DND-41 (cell line): ENCODE results near the gene STK24.

Experiments
- ATAC-seq: fragments of 200-7000 bp; cut with Tn5 transposase; 3 replicates; pipeline ENCODE4 v1.9.1; 2021; ENCODE audit warnings: low read depth; ENCODE audit not compliant: insufficient read depth
- DNase-seq: peaks from one replicate; pipeline ENCODE4 v3.0.0-alpha.2; 2020
- H2AFZ ChIP-seq: 2 replicates; pipeline ENCODE4 v1.6.0; 2012; ENCODE audit warnings: low read depth, low read length
- H3K27ac ChIP-seq: 2 replicates; pipeline ENCODE4 v1.5.1; 2012; ENCODE audit warnings: low read length, inconsistent platforms
- H3K27me3 ChIP-seq: fragments of 200-600 bp; sonication (generic); 2 replicates; pipeline ENCODE4 v1.6.0; 2012; ENCODE audit warnings: low read length, mild to moderate bottlenecking, inconsistent platforms; ENCODE audit not compliant: insufficient read depth, poor library complexity
- H3K36me3 ChIP-seq: 2 replicates; pipeline ENCODE4 v1.5.1; 2012; ENCODE audit warnings: low read length, inconsistent platforms; ENCODE audit not compliant: insufficient read depth
- H3K4me1 ChIP-seq: 2 replicates; pipeline ENCODE4 v1.5.1; 2012; ENCODE audit warnings: mild to moderate bottlenecking, low read length; ENCODE audit not compliant: insufficient read depth
- H3K4me2 ChIP-seq: 2 replicates; pipeline ENCODE4 v1.6.0; 2012; ENCODE audit warnings: mild to moderate bottlenecking, moderate library complexity, low read length, inconsistent platforms; ENCODE audit not compliant: insufficient read depth
- H3K4me3 ChIP-seq, 2 experiments: fragments of 200-600 bp in 1 of 2; shearing (Covaris generic) in 1 of 2; 2 replicates each; pipeline ENCODE4 v1.5.1; 2012 to 2016; ENCODE audit warnings: inconsistent platforms in 2 of 2, low read length in 2 of 2, mild to moderate bottlenecking in 2 of 2, low read depth in 1 of 2, moderate library complexity in 1 of 2
- H3K79me2 ChIP-seq: 2 replicates; pipeline ENCODE4 v1.6.0; 2012; ENCODE audit warnings: low read length, inconsistent platforms; ENCODE audit not compliant: insufficient read depth
- H3K9ac ChIP-seq: 2 replicates; pipeline ENCODE4 v1.6.0; 2012; ENCODE audit warnings: low read depth, mild to moderate bottlenecking, inconsistent platforms, low read length, moderate library complexity
- H3K9me3 ChIP-seq: 2 replicates; pipeline ENCODE4 v1.5.1; 2012; ENCODE audit warnings: low read length, moderate library complexity, mild to moderate bottlenecking, inconsistent platforms; ENCODE audit not compliant: insufficient read depth, severe bottlenecking
- H4K20me1 ChIP-seq: 2 replicates; pipeline ENCODE4 v1.6.0; 2012; ENCODE audit warnings: low read length; ENCODE audit not compliant: insufficient read depth
- EZH2 ChIP-seq: IDR thresholded peaks from 3 replicates; pipeline ENCODE4 v1.6.1; 2012; ENCODE audit warnings: borderline replicate concordance, low read depth, mild to moderate bottlenecking, moderate library complexity, low read length, inconsistent platforms; ENCODE audit not compliant: severe bottlenecking
- TF ChIP-seq, protein P1 (sequence below): IDR thresholded peaks from 2 replicates; pipeline ENCODE4 v1.5.1; 2012; ENCODE audit warnings: borderline replicate concordance, low read length, moderate library complexity, mild to moderate bottlenecking; ENCODE audit not compliant: poor library complexity, severe bottlenecking; ENCODE audit errors: extremely low read depth

STK24 gene

DNA sequence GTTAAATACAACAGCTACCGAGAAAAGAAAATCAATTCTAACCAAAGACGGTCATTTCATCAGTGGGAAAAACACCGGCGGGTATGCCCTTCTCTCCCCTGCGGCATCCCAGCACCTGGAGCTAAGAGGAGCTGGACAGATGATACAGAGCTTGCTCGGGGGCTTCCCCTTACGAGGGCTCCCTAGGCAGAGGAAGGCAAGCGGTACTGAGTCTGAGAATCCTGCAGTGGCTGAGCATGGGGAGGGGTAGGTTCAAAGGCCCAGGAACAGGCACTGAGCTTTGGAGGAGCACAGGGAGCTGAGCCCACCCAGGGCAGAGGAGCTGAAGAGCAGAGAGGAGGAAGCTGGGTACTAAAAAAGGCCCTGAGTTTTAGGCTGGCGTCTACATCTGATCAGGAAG is 12.7 kb downstream of the STK24 start:
- Histone ChIP-seq H2AFZ (no peak overlapping the region), H3K4me3 (no peak overlapping the region), H3K27ac (peak overlapping the region; percentile 32; the same call in 1 of the 2 replicates), H3K9me3 (no peaks in the 10 kb centered on the region), H3K4me2 (0 out of 2 replicates have a peak overlapping the region, but pooled peaks have one; percentile 13), H3K79me2 (peaks cover 99% of the 10 kb centered on the region), H4K20me1 (peaks cover 90% of the 10 kb centered on the region), H3K4me1 (peaks cover 19% of the 10 kb centered on the region), H3K9ac (no peak overlapping the region), H3K27me3 (no peaks in the 10 kb centered on the region), H3K36me3 (peaks cover 15% of the 10 kb centered on the region)
- peak; percentile 28 for DNase-seq
- peak; percentile 65 for ATAC-seq
- TF ChIP-seq, protein P1, sequence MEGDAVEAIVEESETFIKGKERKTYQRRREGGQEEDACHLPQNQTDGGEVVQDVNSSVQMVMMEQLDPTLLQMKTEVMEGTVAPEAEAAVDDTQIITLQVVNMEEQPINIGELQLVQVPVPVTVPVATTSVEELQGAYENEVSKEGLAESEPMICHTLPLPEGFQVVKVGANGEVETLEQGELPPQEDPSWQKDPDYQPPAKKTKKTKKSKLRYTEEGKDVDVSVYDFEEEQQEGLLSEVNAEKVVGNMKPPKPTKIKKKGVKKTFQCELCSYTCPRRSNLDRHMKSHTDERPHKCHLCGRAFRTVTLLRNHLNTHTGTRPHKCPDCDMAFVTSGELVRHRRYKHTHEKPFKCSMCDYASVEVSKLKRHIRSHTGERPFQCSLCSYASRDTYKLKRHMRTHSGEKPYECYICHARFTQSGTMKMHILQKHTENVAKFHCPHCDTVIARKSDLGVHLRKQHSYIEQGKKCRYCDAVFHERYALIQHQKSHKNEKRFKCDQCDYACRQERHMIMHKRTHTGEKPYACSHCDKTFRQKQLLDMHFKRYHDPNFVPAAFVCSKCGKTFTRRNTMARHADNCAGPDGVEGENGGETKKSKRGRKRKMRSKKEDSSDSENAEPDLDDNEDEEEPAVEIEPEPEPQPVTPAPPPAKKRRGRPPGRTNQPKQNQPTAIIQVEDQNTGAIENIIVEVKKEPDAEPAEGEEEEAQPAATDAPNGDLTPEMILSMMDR = no peak
- TF ChIP-seq EZH2 = no peak

GRCh38 chr13:98563071-98563470 is 13.8 kb downstream of the STK24 start:
- ATAC-seq (peak; percentile 72), DNase-seq (peak; percentile 46)
- Histone ChIP-seq H3K36me3 (peaks cover 15% of the 10 kb centered on the region), H3K4me3 (no peak overlapping the region), H2AFZ (no peak overlapping the region), H4K20me1 (peaks cover 87% of the 10 kb centered on the region), H3K4me1 (peaks cover 17% of the 10 kb centered on the region), H3K27me3 (no peaks in the 10 kb centered on the region), H3K9ac (no peak overlapping the region), H3K9me3 (no peaks in the 10 kb centered on the region), H3K79me2 (peaks cover 99% of the 10 kb centered on the region), H3K27ac (peak overlapping the region; percentile 53; the same call in 1 of the 2 replicates), H3K4me2 (no peak overlapping the region; the same call in 1 of the 2 replicates)
- TF ChIP-seq EZH2 = no peak
- TF ChIP-seq, protein P1 = no peak

DNA sequence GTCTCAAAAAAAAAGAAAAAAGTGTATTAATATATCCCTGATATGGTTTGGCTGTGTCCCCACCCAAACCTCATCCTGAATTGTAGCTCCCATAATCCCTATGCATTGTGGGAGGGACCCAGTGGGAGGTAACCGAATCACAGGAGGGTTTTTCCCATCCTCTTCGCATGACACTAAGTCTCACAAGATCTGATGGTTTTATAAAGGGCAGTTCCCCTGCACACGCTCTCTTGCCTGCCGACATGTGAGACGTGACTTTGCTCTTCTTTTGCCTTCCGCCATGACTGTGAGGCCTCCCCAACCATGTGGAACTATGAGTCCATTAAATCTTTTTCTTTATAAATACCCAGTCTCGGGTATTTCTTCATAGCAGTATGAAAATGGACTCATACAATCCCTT is 17.7 kb downstream of the STK24 start:
- Histone ChIP-seq H3K27ac (no peak overlapping the region), H3K4me1 (peaks cover 13% of the 10 kb centered on the region), H2AFZ (no peak overlapping the region), H3K9ac (no peak overlapping the region), H3K4me3 (no peak overlapping the region), H3K36me3 (peaks cover 9% of the 10 kb centered on the region; the same call in 1 of the 2 replicates), H3K79me2 (peaks cover 98% of the 10 kb centered on the region), H3K4me2 (no peak overlapping the region), H3K27me3 (no peaks in the 10 kb centered on the region), H4K20me1 (peaks cover 79% of the 10 kb centered on the region), H3K9me3 (no peaks in the 10 kb centered on the region)
- TF ChIP-seq EZH2 = no peak
- TF ChIP-seq, protein P1 = no peak
- DNase-seq (no peak), ATAC-seq (no peak)
